GM18517 (cell line): ENCODE data around the gene CASKIN1.
"Not testable (repeated sequence)": the region's sequence is repeated elsewhere in the genome, so short reads cannot be mapped to it uniquely, and the experiment has no call there.

Experiments used
- ATAC-seq: cut with Tn5 transposase; IDR thresholded peaks from one replicate; pipeline ENCODE4 v1.9.1; 2021; ENCODE audit warnings: mild to moderate bottlenecking, moderate library complexity; ENCODE audit not compliant: unreplicated experiment

The CASKIN1 gene

DNA sequence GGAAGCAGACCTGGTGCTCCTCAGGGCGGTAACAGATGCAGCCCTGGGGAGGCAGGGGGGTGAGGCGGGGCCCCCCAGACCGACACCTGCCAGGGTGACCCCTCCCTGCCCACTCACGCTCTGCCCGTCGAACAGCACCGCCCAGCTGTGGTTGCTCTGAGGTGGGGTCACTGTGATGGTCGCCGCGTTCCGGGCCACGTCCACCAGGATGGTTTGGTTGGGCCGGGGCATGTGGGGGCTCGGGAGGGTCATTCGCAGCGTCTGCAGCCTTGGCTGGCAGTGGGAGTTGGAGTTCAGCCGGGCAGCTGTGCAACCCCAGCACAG lies 13.6 kb upstream of the CASKIN1 start:
- ATAC-seq = no peak

DNA sequence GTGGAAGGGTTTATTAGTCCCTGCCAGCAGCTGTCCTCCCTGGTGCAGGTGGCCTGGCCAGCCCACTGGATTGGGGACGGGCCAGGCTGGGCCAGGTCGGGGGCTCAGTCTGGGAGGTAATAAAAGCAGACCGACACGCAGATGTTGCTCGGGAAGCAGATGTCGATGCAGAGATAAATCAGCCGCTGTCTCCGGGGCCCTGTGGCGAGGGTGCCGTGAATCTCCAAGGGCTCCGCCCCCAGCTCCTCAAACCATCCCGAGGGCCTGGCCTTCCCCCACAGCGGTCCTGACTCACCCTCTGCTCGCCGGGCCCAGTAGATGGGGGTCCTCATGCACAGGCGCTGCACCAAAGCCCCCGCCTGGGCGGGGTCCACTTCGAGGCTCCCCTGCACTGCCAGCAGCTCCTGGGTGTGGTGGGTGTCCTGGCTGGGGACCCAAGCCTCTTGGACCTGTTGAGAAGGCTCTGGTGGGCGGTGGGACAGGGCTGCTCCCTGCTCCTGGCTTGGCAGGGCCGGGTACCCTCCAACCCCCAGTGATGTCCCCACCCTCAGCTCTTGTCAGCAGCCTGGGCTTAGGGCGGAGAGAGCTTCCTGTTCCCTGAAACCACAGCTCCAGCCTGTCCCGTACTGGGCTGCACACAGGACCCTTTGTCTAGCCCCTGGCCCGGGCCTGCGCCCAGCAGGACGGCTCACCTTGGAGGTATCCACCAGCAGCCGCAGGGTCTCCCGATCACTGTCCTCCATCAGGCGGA lies 13.0 kb upstream of the CASKIN1 start:
- ATAC-seq = no peak

DNA sequence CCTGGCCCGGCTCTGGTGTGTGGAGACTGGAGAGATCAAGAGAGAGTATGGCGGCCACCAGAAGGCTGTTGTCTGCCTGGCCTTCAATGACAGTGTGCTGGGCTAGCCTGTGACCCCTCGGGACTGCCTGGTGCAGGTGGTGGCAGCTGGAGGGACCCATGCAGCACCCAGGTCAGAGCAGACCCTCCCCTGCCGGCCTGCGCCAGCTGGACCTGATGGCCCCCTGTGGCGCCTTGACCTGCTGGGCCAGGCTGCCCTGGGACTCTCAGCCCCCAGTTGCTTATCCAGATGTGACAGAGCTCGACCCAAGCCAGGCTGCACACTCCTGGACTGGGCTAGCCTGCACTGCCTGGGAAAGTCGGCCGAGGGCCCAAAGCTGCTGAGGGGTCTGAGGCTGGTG lies 12.4 kb upstream of the CASKIN1 start:
- ATAC-seq = no peak

DNA sequence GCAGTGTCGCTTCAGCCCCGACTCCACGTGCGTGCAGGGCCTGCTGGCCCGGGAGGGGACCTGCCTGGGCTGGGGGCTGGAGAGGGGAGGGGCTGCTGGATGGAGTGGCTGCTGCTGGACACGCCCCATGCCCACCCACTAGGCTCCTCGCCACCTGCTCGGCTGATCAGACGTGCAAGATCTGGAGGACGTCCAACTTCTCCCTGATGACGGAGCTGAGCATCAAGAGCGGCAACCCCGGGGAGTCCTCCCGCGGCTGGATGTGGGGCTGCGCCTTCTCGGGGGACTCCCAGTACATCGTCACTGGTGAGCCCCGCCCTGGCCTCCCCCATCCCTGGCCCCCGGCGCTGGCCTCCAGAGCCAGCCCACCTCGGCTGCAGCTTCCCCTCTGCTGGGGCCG lies 11.9 kb upstream of the CASKIN1 start:
- ATAC-seq = no peak

DNA sequence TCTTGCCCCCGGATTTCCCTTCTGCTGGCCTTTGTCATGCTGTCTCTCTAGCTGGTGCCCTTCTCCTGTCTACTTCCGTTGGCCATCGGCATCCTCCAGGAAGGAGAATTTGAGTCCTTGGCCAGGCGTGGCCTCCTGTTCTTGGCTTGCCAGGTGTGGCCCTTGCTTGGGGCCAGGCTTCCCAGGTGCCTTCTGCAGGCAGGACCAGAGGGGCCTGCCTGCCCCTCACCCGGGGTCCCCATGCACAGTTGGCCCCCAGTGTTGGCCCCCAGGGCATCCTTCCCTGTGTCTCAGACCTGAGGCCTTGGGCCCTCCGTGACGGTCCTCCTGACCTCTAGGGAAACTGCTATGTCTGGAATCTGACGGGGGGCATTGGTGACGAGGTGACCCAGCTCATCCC lies 11.5 kb upstream of the CASKIN1 start:
- no peak for ATAC-seq

DNA sequence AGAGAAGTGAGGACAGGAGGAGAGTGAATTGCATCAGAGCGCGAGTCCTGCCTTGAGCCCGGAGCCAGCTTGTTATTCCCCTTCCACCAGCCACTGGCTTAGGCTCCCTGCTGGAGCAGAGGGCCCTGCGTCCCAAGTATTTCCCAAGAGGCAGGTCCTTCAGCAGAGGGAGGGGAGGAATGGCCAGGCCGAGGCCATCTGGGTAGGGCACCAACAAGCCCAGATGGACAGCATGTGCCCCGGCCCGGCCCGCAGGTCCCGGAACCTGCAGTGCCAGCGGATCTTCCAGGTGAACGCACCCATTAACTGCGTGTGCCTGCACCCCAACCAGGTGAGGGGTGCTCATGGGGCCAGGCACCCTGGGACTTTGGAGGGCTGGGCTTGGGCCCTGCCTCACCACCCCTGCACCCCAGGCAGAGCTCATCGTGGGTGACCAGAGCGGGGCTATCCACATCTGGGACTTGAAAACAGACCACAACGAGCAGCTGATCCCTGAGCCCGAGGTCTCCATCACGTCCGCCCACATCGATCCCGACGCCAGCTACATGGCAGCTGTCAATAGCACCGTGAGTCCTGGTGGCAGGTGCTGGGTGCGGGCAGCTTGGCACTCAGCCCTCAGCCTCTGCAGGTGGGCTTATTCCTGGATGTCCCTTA lies 10.5 kb upstream of the CASKIN1 start:
- ATAC-seq = no peak

DNA sequence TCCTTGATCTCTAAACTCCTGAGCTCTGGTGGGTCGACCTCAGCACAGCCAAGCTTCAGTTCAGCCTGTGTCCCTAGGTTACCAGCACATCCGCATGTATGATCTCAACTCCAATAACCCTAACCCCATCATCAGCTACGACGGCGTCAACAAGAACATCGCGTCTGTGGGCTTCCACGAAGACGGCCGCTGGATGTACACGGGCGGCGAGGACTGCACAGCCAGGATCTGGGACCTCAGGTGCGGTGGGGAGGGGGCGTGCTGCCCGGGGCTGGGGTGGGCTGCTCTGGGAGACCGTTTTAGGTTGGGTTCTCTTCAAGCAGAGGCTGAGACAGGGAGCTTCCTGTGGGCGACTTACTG lies 10.0 kb upstream of the CASKIN1 start:
- ATAC-seq = no peak

DNA sequence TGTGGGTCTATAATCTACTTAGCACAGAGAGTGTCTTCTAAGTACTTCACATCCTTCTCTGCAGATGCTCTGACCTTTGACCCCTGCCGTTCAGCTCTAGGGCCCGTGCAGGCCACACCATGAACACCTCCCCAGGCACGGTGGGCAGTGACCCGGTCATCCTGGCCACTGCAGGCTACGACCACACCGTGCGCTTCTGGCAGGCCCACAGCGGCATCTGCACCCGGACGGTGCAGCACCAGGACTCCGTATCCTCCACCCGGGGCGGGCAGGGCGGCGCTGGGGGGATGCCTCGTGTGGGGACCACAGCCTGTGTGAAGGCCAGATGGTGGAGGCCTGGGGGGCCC lies 9.5 kb upstream of the CASKIN1 start:
- ATAC-seq = no peak

DNA sequence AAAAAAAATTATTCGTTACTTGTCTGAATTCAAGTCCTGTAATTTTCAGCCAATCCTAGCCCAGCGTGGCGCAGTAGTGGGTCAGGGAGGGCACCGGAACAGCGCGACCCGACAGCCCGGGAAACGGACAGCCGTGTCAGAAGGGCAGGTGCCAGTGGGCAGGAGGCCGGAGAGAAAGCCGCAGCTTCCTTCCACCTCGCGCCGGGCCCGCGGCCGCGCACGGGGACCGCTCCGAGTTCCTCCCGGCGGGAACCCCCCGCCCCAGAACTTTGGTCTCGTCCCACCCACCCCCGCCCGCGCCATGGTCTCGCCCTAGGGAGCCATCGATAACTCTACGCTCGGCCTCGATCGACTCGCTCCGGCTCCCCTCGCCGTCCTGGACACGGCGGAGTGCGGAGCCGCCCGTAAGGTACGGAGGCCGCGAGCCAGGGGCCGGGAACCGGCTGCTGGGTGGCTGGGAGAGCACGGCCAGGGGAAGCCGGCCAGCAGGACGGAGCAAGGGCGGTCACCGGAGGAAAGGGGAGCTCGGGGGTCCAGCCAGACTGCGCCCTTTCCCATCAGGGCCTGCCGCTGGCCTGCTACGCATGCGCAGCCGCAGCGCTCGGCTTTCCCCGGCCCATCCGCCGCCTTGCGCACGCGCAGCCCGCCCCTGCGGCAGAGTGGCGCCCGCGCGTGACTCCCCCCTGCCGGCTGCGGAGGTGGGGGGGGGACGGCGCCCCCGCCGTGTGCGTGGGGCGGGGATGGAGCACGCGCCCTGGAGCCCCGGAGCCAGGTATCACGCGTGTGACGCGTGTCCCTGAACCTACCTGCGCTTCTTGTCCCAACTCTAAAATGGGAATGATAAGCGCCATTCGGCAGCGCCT lies 8.9 kb upstream of the CASKIN1 start, which contains the start of gene MLST8:
MLST8 (plus strand) TSS at position 351 of the 863 bp plus-strand sequence. CDS start 632 bp downstream, outside the sequence.
- peak; percentile 71 for ATAC-seq

DNA sequence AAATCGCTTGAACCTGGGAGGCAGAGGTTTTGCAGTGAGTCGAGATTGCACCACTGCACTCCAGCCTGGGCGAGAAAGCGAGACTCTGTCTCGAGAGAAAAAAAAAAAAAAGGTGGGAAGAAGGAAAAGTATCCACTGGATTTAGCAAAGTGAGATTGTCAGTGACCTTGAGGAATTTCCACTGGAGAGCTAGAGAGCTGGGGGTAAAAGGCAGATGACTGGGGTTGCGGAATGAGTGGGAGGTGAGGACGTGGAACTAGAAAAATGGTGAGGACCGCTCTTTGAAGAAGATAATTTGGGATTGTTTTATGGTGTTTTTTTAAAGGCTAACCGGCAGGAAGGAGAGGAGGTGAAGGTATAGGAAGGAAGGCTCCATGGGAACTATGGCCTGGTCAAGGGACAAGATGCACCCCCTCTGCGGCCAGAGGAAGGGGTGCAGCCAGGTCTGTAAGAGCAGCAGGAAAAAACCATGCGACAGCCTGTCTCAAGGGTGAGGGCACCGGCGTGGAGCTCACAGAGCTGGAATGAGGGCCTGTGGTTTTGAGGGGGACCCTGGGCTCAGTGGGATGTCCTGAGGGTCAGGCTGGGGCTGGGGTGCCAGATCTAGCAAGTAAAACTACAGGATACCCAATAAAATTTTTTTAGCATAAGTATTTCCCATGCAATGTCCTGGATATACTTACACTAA lies 8.2 kb upstream of the CASKIN1 start:
- ATAC-seq = no peak

DNA sequence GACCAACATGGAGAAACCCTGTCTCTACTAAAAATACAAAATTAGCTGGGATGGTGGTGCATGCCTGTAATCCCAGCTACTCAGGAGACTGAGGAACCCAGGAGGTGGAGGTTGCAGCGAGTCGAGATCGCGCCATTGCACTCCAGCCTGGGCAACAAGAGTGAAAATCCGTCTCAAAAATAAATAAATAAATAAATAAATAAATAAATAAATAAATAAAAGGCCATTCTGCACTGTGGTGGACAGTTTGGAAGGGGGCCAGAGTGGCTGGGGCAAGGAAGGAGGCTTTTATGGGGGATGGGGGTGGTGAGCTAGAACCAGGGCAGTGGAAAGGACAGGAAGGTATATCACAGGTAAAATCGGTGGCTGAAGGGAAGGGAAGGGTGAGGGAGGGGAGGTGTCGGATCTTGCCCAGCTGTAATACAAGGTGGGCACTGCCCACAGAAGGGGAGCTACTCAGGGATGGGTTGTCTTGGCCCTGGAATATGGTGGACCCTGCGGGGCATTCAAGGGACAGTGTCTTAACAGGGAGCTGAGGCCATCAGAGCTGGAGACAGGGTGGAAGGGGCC lies 6.8 kb upstream of the CASKIN1 start:
- not testable (repeated sequence) for ATAC-seq

DNA sequence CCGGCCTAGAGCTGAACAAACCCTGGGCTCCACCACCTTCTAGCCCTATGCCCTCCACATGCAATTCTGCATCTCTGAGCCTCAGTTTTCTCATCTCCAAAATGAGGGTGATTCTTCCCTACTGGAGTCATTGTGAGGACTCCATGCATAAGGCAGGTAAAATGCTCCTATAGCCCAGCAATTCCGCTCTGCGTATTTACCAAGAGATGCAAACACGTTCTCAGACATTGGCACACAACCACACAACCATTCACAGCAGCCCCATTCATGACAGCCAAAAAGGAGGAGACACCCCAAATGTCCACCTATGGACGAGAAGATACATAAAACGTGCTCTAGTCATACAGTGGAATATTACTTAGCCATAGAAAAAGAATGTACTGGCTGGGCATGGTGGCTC lies 3.9 kb upstream of the CASKIN1 start:
- no peak for ATAC-seq

DNA sequence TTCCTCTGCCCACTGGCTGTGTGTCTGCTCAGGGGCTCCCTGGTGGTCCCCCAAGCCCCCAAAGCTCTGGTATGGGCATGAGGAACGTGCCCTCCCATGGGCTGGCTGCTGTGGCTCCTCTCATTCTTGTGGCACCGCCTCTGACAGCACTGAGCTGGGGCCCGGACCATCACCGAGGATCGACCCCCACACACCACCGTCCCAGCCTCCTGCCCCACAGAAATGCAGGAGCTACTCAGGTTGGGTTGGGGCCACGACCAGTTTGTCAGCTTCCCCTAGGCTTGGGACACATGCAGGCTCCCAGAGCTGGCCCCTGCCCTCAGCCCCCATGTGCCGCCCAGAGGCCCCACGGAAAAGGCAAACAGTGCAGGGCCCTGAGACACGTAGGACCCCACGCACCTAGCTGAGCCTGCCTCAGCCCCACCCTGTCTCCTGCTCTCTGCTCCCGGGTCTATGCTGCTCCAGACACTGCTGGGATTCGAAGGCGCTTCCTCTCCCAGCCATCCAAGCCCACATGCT lies 3.3 kb upstream of the CASKIN1 start:
- ATAC-seq = no peak

DNA sequence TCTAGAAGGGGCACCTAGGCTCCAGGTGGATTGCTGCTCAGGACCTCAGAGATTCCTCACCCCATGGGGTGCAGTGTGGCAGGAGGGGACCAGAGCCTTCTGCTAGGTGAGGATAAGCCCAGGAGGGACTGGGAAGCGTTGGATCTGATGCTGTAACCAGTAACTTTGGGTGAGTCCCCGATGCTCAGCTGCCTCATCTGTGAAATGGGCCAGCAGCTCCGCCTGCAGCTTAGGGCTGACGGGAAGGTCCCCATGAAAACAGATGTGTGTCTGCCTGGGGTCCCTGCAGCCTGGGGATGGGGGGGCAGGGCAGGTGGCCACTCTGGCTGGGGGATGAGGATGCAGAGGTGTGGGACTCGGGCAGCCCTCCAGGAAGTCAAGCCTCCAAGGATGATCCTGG lies 2.7 kb upstream of the CASKIN1 start:
- no peak for ATAC-seq

DNA sequence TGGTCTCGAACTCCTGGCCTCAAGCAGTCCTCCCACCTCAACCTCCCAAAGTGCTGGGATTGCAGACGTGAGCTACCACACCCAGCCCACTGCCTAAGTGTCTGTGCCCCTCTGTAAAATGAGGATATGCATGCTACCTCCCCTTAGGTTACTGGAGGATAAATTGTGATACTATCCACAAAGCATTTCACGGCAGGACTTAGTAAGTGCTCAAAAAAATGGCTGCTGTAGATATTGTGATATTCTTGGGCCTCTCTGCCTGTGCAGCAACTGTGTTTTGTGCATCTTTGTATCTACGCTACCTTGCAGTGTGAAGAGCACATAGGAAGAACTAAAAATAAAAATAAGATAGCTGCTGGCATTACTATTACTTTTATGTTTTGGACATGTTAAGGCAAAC lies 1.9 kb upstream of the CASKIN1 start:
- no peak for ATAC-seq

DNA sequence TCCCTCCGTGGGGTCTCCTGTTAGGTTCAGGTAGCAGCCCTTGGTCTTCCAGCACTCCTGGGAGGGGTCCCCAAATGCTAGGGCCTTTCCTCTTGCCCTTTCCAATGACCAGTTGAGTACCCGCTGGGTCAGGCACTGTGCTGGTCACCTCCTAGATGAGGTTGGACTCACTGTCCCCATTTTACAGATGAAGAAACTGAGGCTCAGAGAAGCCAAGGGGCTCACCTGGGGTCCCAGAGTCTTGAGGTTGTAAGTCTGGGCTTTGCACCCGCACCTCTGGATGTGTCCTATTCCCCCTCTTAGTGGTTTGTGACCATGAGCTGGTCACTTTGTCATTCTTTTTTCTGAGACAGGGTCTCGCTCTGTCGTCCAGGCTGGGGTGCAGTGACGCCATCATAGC lies 1.4 kb upstream of the CASKIN1 start:
- no peak for ATAC-seq

DNA sequence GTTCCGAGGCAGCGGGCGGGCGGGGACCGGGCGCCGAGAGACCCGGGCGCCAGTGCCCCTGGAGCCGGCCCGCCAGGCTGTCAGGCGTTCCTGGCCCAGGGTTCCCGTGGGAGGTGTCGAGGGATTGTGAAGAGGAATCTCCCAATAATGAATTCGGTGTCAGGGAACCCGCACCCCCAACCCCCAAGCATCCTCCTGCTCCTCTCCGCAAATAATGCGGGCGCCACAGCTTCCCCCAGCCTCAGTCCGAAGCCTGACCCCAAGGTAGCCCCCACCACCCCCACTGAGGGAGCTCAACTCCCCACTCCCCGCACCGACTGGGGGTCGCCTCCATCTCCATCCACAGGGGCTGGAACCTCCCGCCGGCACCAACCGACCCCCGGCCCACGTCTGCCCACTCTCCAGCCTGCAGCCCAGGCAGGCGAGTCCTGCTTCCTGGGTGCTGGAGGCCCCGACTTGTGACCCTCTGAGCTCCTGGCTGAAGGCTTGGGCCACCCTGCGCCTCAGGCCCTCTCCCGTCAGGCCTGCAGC lies 641 bp upstream of the CASKIN1 start:
- ATAC-seq = no peak

DNA sequence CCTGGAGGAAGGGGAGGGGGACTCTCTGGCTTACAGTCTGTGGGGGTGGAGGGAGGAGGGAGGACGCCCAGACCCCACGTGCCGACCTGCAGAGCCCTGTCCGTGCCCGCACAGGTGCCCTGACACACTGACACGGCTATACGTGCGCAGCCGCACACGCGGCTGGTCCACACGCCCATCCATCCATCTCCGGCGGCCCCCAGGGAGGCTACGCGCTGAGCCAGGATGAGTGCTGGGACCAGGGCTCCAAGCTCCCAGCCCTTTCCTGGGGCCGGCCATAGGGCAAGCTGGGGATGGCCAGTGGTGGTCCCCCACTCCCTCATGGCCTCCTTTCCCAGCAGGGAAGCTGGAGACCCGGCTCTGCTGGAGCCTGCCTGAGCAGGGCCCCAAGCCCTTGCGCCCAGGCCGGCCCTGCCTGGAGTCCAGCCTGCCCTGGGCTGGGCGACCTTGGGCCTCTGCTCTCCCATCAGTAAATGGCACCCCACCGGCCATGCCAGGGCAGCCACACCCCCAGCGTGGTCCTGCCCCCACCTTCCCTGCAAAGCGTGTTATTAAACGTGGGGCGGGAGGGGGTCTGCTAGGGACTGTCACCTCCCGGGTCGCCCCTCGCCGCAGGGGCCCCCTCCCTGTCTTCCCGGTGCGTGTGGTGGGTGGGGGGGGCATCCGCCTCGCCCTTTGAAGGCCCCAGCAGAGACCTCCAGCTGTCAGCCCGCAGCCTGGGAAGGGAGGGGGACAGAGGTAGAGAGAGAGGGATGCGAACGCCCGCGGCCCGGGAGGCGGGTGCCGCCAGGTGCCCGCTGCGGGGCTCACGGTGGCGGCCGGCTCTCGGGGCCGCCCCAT lies 863 bp downstream of the CASKIN1 start:
- no peak for ATAC-seq

DNA sequence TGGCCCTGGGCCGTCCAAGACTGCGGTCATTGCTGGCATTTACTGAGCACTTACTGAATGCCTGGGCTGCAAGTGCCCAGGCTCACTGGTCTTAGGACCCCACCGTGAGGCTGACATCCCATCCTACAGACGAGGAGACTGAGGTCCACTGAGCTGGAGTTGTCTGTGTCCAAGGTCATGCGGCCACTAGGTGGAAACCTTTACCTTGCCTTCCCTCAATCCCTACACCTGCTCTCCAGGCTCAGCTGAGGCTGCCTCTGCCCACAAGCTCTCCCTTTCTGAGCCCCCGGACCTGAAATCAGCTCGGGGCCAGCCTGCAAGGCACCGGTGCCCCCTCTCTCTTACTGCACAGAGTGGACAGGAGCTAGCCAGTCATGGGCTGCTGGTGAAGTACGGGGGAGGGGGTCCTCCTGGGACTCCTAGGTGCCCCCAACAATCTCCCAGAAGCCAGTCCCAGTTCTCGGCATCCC lies 1.5 kb downstream of the CASKIN1 start:
- ATAC-seq = no peak
